ENCODE results near the gene CBR1. TPM values are rescaled to one million over a fixed set of nuclear protein-coding genes. Genes with fewer than 3 reads are reported as not detected.

CBR1 gene
- polyA plus RNA-seq, 1 donor from 2014 or later = 9.2 TPM

DNA sequence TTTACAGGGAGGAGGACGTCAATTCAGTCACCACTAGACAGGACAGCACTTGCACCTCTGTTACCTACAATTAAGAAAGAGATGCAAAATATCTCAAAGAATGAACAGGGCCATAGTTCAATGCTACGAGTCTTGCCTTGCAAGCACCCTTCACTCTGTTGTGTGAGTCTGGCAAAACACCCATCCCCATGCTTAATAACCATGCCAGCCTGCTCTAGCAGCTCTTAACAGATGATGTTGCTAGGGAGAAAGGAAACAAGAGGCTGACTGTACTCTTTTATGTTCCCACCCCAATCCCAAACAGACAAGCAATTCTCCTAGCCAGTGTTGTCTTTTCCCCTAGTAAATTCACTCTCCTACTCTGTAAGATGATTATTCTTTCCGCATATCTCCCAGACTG is 5.3 kb downstream of the CBR1 start:
- Histone ChIP-seq H3K36me3 (ENCODE audit: insufficient read depth, low read length) (no peaks in the 10 kb centered on the region), H3K27ac (ENCODE audit: low read length) (no peak overlapping the region), H3F3A (ENCODE audit: insufficient read depth, low read length, poor library complexity, severe bottlenecking) (no peaks in the 10 kb centered on the region), H3K9me3 (ENCODE audit: low read length) (no peaks in the 10 kb centered on the region), H4K20me1 (ENCODE audit: insufficient read depth) (no peaks in the 10 kb centered on the region), H3K79me2 (replicated peaks; ENCODE audit: insufficient read depth, low read length) (no peaks in the 10 kb centered on the region), H2AFZ (ENCODE audit: low read depth, low read length) (no peak overlapping the region), H3K4me3 (ENCODE audit: low read length) (no peak overlapping the region), H3K27me3 (ENCODE audit: insufficient read depth, low read depth, low read length) (no peaks in the 10 kb centered on the region), H3K4me2 (ENCODE audit: low read length) (no peak overlapping the region), H3K9me2 (ENCODE audit: insufficient read depth, low read length) (no peaks in the 10 kb centered on the region), H3K9ac (ENCODE audit: low read length) (no peak overlapping the region)
- TF ChIP-seq, protein P1, sequence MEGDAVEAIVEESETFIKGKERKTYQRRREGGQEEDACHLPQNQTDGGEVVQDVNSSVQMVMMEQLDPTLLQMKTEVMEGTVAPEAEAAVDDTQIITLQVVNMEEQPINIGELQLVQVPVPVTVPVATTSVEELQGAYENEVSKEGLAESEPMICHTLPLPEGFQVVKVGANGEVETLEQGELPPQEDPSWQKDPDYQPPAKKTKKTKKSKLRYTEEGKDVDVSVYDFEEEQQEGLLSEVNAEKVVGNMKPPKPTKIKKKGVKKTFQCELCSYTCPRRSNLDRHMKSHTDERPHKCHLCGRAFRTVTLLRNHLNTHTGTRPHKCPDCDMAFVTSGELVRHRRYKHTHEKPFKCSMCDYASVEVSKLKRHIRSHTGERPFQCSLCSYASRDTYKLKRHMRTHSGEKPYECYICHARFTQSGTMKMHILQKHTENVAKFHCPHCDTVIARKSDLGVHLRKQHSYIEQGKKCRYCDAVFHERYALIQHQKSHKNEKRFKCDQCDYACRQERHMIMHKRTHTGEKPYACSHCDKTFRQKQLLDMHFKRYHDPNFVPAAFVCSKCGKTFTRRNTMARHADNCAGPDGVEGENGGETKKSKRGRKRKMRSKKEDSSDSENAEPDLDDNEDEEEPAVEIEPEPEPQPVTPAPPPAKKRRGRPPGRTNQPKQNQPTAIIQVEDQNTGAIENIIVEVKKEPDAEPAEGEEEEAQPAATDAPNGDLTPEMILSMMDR (IDR thresholded peaks at IDR 0.05; ENCODE audit: poor library complexity, severe bottlenecking) = no peak
- no peak for TF ChIP-seq POLR2AphosphoS5 (IDR thresholded peaks at IDR 0.05)
- no peak for TF ChIP-seq TAF1 (IDR thresholded peaks at IDR 0.05; ENCODE audit: low read depth)
- TF ChIP-seq EP300 (conservative IDR thresholded peaks at IDR 0.05; ENCODE audit: poor library complexity, severe bottlenecking) = no peak
- no peak for TF ChIP-seq RAD21 (conservative IDR thresholded peaks at IDR 0.05)
- no peak for TF ChIP-seq MXI1 (conservative IDR thresholded peaks at IDR 0.05; ENCODE audit: poor library complexity, severe bottlenecking)
- no peak for TF ChIP-seq EZH2 (IDR thresholded peaks at IDR 0.05; ENCODE audit: borderline replicate concordance, insufficient read depth, low read length, poor library complexity, severe bottlenecking)
- TF ChIP-seq, protein P2, sequence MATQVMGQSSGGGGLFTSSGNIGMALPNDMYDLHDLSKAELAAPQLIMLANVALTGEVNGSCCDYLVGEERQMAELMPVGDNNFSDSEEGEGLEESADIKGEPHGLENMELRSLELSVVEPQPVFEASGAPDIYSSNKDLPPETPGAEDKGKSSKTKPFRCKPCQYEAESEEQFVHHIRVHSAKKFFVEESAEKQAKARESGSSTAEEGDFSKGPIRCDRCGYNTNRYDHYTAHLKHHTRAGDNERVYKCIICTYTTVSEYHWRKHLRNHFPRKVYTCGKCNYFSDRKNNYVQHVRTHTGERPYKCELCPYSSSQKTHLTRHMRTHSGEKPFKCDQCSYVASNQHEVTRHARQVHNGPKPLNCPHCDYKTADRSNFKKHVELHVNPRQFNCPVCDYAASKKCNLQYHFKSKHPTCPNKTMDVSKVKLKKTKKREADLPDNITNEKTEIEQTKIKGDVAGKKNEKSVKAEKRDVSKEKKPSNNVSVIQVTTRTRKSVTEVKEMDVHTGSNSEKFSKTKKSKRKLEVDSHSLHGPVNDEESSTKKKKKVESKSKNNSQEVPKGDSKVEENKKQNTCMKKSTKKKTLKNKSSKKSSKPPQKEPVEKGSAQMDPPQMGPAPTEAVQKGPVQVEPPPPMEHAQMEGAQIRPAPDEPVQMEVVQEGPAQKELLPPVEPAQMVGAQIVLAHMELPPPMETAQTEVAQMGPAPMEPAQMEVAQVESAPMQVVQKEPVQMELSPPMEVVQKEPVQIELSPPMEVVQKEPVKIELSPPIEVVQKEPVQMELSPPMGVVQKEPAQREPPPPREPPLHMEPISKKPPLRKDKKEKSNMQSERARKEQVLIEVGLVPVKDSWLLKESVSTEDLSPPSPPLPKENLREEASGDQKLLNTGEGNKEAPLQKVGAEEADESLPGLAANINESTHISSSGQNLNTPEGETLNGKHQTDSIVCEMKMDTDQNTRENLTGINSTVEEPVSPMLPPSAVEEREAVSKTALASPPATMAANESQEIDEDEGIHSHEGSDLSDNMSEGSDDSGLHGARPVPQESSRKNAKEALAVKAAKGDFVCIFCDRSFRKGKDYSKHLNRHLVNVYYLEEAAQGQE (IDR thresholded peaks at IDR 0.05; ENCODE audit: borderline replicate concordance) = no peak
- no peak for TF ChIP-seq SMC3 (conservative IDR thresholded peaks at IDR 0.05; ENCODE audit: poor library complexity)

DNA sequence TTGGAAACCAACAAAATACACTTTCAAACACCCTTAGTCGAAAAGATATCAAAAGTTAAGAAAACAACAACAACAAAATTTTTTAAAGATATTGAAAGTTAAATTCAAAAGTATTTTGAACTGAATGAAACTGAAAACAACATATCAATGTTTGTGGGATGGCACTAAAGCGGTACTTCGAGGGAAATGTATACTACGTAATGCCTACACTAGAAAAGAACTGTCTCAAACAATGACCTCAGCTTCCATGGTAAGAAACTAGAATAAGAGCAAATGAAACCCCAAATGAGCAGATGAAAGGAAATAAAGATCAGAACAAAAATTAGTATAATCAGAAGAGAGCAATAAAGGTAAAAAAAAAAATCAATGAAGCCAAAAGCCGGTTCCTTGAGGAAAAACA is 6.1 kb downstream of the CBR1 start:
- no peak overlapping the region for H3K9ac ChIP-seq (ENCODE audit: low read length)
- no peak overlapping the region for H3K4me2 ChIP-seq (ENCODE audit: low read length)
- H3F3A ChIP-seq (ENCODE audit: insufficient read depth, low read length, poor library complexity, severe bottlenecking) = no peaks in the 10 kb centered on the region
- H2AFZ ChIP-seq (ENCODE audit: low read depth, low read length) = no peak overlapping the region
- no peaks in the 10 kb centered on the region for H3K36me3 ChIP-seq (ENCODE audit: insufficient read depth, low read length)
- H3K27ac ChIP-seq (ENCODE audit: low read length) = no peak overlapping the region
- H3K9me3 ChIP-seq (ENCODE audit: low read length) = no peaks in the 10 kb centered on the region
- no peaks in the 10 kb centered on the region for H3K9me2 ChIP-seq (ENCODE audit: insufficient read depth, low read length)
- H4K20me1 ChIP-seq (ENCODE audit: insufficient read depth) = no peaks in the 10 kb centered on the region
- no peaks in the 10 kb centered on the region for H3K27me3 ChIP-seq (ENCODE audit: insufficient read depth, low read depth, low read length)
- no peaks in the 10 kb centered on the region for H3K79me2 ChIP-seq (replicated peaks; ENCODE audit: insufficient read depth, low read length)
- TF ChIP-seq RAD21 (conservative IDR thresholded peaks at IDR 0.05) = no peak
- TF ChIP-seq EP300 (conservative IDR thresholded peaks at IDR 0.05; ENCODE audit: poor library complexity, severe bottlenecking) = no peak
- TF ChIP-seq TAF1 (IDR thresholded peaks at IDR 0.05; ENCODE audit: low read depth) = no peak
- TF ChIP-seq EZH2 (IDR thresholded peaks at IDR 0.05; ENCODE audit: borderline replicate concordance, insufficient read depth, low read length, poor library complexity, severe bottlenecking) = no peak
- TF ChIP-seq, protein P2 (IDR thresholded peaks at IDR 0.05; ENCODE audit: borderline replicate concordance) = no peak
- TF ChIP-seq SMC3 (conservative IDR thresholded peaks at IDR 0.05; ENCODE audit: poor library complexity) = no peak
- no peak for TF ChIP-seq POLR2AphosphoS5 (IDR thresholded peaks at IDR 0.05)
- TF ChIP-seq, protein P1 (IDR thresholded peaks at IDR 0.05; ENCODE audit: poor library complexity, severe bottlenecking) = no peak
- no peak for TF ChIP-seq MXI1 (conservative IDR thresholded peaks at IDR 0.05; ENCODE audit: poor library complexity, severe bottlenecking)
- H3K4me3 ChIP-seq (ENCODE audit: low read length) = no peak overlapping the region
